Measurements from ENCODE around the gene SETDB1.

The SETDB1 gene

DNA sequence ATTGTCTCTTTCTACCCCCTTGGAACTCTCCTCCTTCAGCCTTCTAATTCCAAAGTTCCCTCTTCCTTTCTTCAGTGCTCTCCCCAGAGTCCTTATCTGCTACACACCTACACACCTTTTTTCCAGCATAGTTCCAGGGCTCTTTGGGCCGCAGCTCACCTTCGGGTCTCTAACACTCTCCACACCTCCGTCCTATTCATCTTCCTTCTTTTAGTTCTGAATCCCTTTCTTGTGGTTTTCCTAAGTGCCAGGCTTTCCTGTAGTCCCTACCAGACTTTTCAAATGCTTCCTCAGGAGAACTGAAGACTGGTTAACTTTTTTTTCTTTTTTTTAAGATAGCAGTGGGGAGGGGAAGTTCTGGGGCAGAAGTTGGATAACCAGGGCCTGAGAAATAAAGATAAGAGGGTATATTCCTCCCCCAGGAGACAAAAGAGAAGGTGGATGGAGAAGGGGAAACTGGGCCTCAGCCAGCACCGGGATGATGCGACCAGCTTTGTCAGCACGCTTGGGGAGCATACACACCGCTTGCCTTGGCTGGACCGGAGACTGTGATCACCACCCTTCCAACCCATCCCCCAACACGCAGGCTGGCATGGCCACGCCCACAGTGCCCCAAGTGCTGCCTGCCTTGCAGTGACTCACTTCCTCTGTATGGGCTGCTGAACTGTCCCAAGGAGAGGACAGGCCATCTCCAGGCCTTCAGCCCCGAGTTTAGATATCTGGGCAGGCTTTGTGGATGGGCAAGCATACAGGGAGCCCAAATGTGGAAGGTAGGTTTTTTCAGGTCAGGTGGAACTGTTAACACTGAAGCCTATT lies 50.9 kb downstream of the SETDB1 start:
- peak; percentile 94 for DNase-seq

DNA sequence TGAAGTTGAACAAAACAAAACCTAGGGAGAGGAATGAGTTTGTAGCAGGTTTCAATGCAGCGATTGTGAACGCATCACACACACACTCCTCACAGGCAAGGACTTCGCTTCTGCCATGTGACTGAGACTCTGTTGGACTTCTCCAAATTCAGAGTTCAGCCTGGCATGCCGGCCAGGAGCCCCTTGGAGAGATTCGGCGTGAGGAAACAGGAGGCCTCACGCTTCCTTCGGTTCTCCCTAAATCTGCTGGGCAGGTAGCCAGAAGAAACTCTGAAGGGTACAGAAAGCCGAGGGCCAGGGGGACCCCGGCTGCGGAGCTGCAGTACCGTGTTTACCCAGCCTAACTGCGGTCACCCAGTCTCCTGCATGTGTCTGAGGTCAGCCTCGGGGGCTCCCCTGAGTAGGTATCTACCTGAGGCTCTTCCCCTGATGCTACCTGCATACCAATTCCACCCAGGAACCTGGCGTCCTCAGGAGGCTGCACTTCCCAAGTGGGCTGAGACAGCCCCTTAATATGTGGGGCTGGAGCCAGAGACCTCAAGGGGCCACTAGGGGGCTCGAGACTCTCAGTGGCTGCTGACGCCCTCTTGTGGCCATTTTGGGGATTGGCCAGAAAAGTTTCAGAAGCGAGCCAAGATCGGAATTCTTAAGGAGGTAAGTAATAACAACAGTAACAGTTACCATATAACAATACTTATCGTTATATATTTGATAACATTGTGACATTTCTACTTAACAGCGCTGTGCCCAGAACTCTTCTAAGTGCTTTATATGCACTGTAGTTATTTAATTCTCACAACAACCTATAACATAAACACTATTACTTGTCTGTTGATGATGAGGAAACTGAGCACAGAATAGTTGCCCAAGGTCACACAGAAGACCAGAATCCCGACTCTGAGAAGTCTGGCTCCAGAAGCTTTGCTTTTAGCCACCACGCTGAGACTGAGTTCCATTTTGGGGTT lies 53.2 kb downstream of the SETDB1 start:
- peak; percentile 94 to 95 (median 94) for DNase-seq

DNA sequence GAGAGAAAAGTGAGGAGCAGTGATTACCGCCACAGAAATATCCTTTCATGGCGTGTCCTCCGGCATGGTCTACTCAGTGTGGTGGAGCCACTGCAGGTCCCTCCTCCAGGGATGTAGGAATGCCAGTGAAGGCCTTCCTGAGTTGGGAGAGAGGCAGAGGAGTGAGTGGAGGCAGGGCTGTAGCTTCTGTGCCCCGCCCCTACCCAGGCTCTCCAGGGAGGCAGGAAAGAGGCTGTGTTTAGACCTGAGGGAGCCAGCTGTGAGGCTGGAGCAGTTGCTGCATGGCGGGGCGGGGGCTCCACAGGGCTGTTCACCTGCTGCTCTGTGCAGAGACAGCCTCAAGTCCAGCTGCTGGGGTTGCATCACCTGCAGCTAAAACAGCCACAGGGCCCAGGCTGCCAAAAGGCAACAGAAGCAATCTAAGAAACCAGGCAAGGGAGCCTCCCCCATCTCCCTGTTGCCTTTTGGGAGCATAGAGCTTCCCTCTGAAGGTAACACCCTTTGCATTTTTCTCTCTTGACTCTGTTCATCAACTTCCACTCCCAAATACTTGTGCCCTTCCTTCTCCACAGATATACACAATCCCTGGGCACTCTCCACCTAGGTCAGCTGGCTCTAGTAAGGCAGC lies 55.1 kb downstream of the SETDB1 start:
- DNase-seq: no peak

DNA sequence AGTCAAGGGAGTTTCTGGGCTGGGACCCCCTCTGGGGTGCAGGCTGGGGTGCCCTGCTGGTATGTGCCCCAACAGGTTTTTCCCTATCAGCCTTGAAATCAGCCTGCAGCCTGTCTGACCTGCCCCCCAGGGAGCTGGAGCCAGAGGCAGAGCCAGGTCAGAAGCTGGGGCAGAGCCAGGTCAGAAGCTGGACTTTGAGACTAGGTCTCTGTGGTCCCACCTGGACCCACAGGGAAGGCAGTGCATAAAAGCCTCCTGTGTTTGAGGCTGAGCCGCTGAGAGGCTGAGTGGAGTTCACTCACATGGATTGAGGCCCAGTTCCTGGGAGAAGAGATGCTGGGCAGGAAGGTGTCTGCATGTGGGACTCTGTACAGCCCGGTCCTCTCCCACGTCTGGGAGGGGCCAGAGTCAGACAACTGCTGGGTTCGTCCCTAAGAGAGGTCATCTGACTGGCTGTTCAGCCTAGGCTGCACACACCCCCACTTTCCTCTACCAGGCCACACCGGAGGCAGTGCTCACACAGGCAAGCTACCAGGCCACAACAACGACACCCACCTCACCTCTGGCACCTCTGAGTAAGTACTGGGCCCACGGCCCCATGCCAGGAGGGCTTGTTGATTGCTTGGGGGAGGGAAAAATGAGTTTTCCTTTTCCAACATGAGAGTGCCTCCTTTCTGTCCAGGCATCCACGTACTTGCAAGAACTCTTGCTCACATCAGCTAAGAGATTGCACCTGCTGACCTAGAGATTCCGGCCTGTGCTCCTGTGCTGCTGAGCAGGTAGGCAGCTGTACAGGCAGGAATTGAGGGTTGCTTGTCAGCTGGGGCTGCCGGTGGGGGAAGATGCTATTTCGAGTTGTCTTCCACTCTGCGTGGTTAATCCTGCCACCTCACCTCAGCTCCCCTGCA lies 55.9 kb downstream of the SETDB1 start, which contains the start of gene ANXA9:
Gene ANXA9, plus strand, starts transcription at position 488 of the 908 bp plus-strand sequence. CDS start 814 bp downstream, outside the sequence.
- peak in 2 of 3 donors; percentile 37 to 65 for DNase-seq

DNA sequence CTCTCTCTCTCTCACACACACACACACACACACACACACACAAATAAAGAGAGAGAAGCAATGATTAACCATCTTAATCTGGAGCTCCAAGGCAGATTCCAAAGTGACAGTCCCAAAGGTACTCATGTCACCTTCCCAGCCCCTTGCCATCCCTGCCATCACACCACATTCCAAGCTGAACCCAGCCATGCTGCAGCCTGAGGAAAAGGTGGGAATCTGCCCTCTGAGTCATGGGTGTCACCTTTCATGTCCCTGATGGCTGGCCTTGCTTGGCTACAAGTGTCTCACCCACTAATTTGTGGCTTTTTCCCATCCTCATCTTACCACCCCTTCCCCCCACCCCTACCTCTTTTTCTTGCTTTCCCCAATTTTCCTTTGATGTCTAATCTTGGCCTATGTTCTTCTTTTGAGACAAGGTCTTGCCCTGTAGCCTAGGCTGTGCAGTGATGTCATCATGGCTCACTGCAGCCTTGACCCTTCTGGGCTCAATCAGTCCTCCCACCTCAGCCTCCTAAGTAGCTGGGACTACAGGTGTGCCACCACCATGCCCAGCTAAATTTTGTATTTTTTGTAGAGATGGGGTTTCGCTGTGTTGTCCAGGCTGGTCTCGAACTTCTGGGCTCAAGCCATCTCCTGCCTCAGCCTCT lies 59.1 kb downstream of the SETDB1 start:
- no peak for DNase-seq

DNA sequence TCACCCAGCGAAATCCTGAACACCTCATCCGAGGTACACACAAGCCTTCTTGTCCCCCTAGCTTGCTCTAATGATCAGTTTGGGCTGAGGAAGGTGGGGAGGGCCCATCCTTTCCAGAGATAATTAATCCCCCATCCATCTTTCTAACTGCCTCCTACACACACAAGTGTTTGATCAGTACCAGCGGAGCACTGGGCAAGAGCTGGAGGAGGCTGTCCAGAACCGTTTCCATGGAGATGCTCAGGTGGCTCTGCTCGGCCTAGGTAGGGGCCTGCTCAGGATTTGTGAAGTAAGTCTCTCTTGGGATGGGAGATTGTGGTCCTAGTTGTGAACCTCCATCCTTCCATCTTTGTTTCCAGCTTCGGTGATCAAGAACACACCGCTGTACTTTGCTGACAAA lies 61.8 kb downstream of the SETDB1 start:
- no peak for DNase-seq

DNA sequence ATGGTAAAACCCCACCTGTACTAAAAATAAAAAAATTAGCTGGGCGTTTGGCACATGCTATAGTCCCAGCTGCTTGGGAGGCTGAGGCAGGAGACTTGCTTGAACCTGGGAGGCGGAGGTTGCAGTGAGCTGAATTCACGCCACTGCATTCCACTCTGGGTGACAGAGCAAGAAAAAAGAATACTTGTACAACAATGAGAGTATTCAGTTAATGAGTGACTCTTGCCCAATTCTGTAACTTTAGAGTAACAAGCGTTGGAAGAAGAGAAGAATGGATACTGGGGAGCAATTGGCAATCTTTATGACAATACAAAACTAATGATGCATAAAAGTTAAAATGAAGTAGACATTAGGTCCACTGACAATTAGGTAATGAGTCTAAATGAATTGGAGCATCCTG lies 66.5 kb downstream of the SETDB1 start:
- no peak for DNase-seq

DNA sequence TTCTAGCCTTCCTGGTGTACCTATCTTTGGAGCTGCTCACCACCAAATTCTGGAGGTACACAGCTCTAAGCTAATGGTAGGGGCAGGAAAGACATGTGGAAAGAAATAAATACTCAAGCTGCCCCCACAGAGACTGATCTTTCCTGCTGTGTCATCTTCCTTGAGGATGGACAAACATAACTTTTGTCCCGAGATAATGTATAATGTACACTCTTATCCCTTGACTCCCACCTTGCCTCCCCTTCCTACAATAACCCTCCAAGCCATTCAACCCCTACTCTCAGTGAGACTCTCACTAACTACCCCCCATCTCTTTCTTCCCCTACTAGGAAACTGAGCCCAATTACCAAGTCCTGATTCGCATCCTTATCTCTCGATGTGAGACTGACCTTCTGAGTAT lies 68.1 kb downstream of the SETDB1 start:
- no peak for DNase-seq

DNA sequence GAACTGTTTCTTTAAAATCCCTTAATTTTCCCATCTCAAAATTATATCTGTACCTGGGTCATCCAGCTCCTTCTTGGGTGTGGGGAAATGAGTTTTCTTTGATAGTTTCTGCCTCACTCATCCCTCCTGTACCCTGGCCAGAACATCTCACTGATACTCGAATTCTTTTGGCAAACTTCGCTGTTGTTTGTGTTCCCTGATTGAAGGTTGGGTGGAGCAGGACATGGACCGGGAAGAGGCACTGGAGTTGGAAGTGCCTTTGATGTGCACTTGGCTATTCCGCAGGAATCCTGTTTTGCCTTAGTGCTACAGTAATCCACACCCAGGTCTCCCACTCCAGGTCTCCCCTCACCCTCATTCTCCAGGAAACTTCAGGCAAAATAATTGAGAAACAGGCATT lies 69.3 kb downstream of the SETDB1 start:
- no peak for DNase-seq

DNA sequence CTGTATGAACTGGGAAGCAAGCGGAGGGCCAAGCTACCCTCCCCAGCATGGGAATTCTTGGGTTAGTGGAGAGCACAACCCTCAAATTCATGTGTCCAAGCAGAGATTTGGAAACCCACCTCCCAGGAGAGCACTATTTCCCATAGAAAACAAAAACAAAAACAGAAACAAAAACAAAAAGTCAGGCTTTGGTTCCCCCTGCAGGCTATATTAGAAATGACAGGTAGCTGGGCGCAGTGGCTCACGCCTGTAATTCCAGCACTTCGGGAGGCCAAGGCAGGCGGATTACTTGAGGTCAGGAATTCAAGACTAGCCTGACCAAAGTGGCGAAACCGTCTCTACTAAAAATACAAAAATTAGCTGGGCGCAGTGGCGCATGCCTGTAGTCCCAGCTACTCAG lies 69.7 kb downstream of the SETDB1 start:
- DNase-seq: peak; percentile 57 to 65 (median 65)

DNA sequence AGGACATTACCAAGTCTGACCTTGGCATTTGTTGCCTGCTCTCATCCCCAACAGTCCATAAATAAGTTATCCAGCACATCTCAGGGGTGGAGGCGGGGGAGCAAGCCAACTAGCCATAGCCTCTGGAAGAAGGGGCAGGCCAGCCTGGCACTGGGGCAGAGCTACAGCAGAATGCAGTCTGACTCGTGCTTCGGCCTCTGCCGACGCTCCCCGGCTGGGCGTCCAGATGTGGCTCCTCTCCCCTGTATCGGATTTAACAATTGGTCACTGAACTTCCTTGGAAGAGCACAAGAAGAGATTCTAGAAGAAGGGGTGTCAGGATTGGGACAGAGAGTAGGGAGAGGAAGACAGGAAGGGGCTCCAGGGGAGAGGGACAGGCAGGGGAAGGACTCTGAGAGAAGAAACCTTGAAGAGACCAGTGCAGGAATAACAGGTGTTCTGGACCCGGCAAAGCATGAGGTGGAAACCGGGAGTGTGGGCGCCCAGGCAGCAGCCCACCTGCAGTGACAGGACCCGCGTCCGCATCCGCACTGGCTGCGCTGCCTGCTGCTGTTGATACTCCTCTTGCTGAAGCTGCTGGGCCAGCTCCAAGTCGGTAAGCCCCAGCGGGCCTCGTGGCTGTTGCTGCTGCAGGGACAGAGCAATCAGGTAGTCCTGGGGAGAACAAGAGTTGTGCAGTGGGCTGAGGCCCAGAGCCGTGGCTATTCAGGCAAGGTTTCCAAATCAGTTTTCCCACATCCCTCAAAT lies 71.1 kb downstream of the SETDB1 start:
- DNase-seq: no peak

DNA sequence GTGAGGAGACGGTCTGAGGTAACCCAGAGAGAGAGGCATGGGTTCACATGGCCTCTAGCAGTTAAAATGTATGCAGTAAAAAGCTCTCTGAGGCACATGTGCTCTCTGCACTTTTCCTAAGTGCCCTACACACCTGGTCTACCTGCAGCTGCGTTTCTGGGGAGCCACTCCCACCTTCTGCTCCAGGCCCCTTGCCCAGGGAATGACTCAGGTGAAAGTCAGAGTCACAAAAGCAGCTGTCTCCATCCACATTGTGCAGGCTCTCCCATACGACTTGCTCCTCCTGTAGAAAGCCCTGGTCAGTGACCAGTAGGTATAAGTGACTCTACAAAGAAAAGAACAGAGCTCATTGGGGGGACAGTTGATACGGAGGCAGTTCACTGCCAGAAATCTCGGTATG lies 71.8 kb downstream of the SETDB1 start:
- DNase-seq: no peak

DNA sequence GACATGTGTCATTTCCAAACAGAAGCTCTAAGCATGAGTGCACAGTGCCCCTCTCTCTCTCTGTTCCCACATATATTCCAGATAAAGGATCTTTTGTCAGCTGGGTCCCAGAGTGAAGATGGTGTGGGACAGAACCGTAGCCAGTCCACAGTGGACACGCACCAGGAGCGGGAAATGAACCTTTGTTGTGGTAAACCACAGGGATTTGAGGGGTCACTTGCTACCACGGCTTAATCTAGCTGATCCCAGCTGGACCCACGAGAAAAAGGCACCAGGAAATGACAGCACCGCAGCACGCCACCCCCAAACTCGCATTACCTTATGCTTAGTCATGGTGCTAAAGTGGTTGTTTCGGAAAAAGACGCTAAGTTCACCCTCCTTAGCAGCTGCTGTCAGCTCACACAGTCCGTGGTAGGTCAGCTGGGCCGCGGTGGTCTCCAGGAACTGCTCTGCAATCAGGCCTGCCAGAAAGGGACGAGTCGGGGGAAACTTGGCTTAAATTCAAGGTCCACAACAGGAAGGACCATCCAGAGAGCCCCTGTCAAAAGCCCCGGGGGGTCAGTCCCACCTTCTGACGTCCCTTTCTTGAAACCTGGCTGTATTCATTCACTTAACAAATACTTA lies 73.0 kb downstream of the SETDB1 start:
- DNase-seq: peak; percentile 76 to 85 (median 84)

DNA sequence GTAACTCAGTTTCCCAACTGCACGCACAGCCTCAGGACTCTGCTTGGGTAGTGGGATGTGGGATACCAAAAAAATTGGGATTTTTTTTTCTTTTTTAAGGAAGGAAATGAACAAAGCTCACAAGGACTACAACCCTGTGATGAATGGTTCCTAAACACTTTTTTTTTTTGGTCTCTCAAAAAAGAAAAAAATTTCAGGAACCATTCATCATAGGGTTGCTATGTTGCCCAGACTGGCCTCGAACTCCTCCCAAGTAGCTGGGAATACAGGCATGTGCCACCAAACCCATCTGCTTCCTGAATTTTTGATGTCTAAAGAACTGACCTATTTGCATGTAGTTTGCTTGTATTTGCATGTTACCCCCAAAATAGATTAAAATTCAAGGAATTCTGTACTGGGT lies 73.8 kb downstream of the SETDB1 start:
- peak; percentile 55 to 77 (median 65) for DNase-seq

DNA sequence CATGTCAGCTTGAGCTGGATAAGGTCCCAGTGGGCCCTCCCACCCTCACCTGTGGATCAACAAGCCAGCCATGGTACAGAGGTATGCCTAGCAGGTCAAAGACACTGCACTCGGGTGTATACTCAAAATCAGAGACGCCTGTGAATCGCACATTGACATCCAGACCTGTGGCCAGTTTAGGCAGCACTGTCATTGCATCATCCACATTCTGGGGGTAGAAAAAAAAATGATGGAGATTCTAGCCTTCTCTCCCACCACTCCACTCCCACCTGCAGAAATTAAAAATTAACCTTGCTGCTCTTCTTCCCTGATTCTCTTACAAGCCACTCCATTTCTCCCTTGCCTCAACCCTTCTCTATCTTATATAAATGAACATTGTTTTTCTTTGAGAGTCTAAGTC lies 74.2 kb downstream of the SETDB1 start:
- DNase-seq: no peak

DNA sequence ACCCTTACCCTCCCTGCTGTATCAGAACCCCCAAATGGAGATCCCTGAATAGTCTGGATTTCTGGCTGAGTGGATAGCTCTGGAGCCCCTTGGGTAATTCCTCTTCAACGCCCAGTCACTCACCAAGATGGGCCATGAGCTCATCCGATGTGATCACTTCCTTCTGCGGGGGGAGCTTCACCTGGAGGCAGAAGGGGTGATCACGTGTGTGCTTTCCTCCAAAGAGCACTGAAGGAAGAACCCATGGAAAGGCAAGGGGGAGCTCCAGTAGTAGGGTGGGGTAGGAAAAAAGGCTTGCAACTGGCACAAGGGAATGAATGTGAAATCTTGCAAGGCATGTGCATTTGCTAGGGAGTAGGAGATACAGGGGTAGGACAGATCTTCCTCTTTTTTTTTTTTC lies 75.4 kb downstream of the SETDB1 start:
- peak; percentile 80 to 81 (median 81) for DNase-seq

DNA sequence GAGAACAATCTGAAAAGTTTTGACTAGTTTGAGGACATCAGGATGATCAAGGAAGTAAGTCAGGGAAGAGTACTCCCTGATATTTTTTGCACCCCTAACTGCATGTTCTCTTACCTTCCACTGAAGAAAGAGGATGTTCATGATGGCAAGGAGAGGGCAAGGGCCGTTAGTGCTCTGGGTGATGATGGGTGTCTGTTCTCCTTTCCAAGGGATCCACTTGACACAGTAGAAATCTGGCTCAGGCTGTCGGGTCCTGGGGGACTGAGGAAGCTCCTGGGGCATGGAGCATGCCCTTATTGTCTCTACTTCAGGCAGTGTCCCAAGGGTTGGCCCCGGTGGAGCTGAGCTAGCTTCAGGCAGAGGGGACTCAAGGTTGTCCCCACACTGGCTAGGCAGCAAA lies 75.9 kb downstream of the SETDB1 start:
- no peak for DNase-seq

DNA sequence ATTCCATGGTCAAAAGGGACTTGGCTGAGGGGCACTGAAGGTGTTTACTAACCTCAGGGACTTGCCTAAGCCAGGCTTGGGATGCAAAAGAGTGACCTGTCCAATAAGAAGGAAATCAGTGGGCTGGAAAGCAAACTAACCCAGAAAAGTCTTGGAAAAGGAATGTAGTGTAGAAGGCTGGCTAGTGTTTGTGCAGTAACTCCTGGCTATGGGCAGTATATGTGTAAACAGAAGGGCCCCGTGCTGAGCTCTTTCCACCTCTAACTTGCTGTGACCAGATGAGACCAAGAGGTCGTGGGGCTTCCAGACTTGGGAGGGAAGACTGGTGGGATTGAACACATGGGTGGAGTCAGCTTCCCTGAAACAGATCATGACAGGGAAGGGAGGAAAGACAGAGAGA lies 76.4 kb downstream of the SETDB1 start:
- DNase-seq: no peak

DNA sequence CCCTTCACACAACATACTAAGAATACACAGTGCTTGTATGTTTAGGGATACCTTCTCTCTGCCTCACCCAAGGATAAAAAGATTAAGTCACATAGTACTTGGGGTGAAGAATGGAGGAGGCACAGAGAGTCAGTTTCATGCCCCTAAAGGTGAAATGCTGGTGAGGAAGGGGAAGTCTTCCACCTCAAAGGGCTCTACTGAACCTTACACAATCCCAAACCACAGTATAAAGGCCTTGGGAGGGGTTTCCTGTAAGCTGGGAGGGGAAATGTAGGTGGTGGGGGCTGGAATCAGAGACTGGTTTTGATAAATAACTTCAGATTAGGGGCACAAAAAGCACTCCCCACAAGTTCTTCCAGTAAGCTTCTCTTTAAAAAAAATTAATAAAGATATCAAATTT lies 77.0 kb downstream of the SETDB1 start:
- DNase-seq: no peak

DNA sequence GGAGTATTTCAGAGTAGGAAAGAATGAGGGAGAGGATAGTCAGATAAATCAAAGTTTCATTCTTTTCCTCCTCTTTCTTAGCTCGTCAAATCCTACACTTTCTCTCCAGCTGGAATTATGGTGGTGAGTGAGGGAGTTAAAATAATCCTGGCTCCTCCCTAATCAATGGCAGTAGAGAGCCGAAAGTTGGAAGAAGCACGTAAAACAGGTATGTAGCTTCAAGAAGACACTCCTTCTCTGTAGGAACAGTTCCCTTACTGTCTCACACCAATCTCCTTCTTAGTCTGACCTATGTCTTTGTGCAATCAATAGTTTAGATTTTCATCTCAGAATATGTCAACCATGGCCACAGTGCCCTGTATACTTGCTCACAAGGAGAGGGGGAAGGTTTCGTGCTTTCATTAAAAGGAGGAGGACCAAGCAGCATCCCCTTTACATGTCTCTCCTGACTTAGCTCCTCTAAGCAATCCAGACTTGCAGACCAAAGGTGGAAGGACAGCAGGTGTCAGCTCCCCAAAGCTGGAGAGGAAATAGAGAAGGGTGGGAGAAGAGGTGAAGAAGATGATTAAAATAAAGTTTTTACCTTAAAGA lies 79.7 kb downstream of the SETDB1 start:
- DNase-seq: no peak
